ENCODE data around the gene CCDC83.

The CCDC83 gene

GRCh38 chr11:85953491-85954143 lies 98.4 kb downstream of the CCDC83 start:
- DNase-seq (ENCODE audit: low read depth), result no peak
- no peak for TF ChIP-seq MYC (IDR thresholded peaks at IDR 0.05; ENCODE audit: low read depth, low read length)
- no peak overlapping the region for H3K4me3 ChIP-seq (ENCODE audit: low read depth, low read length)

- no peak for DNase-seq (ENCODE audit: low read depth)
- H3K4me3 ChIP-seq (ENCODE audit: low read depth, low read length), result no peak overlapping the region
- TF ChIP-seq POLR2A (IDR thresholded peaks at IDR 0.05; ENCODE audit: extremely low read depth, insufficient read length) (no peak), MAX (IDR thresholded peaks at IDR 0.05; ENCODE audit: low read depth, low read length) (no peak), CTCF (IDR thresholded peaks at IDR 0.05; ENCODE audit: low read depth, low read length) (no peak), MYC (IDR thresholded peaks at IDR 0.05; ENCODE audit: low read depth, low read length) (no peak)
Measured at GRCh38 chr11:85955531-85955930, 100.3 kb downstream of the CCDC83 start.

GRCh38 chr11:85960678-85961077 lies 105.5 kb downstream of the CCDC83 start:
- no peak for TF ChIP-seq POLR2A (IDR thresholded peaks at IDR 0.05; ENCODE audit: extremely low read depth, insufficient read length)
- H3K4me3 ChIP-seq (ENCODE audit: low read depth, low read length), result no peak overlapping the region
- no peak for DNase-seq (ENCODE audit: low read depth)

GRCh38 chr11:85961130-85961529 lies 105.9 kb downstream of the CCDC83 start:
- H3K4me3 ChIP-seq (ENCODE audit: low read depth, low read length), result no peak overlapping the region
- DNase-seq (ENCODE audit: low read depth), result no peak
- TF ChIP-seq MYC (IDR thresholded peaks at IDR 0.05; ENCODE audit: low read depth, low read length), result no peak
- TF ChIP-seq POLR2A (IDR thresholded peaks at IDR 0.05; ENCODE audit: extremely low read depth, insufficient read length), result no peak
- no peak for TF ChIP-seq MAX (IDR thresholded peaks at IDR 0.05; ENCODE audit: low read depth, low read length)
- TF ChIP-seq CTCF (IDR thresholded peaks at IDR 0.05; ENCODE audit: low read depth, low read length), result no peak

- no peak for TF ChIP-seq MAX (IDR thresholded peaks at IDR 0.05; ENCODE audit: low read depth, low read length)
- TF ChIP-seq CTCF (IDR thresholded peaks at IDR 0.05; ENCODE audit: low read depth, low read length), result no peak
- no peak for TF ChIP-seq MYC (IDR thresholded peaks at IDR 0.05; ENCODE audit: low read depth, low read length)
- TF ChIP-seq POLR2A (IDR thresholded peaks at IDR 0.05; ENCODE audit: extremely low read depth, insufficient read length), result no peak
- no peak overlapping the region for H3K4me3 ChIP-seq (ENCODE audit: low read depth, low read length)
- no peak for DNase-seq (ENCODE audit: low read depth)
Measured at GRCh38 chr11:85961930-85962363, 106.8 kb downstream of the CCDC83 start.

- DNase-seq (ENCODE audit: low read depth), result no peak
- TF ChIP-seq MAX (IDR thresholded peaks at IDR 0.05; ENCODE audit: low read depth, low read length) (no peak), POLR2A (IDR thresholded peaks at IDR 0.05; ENCODE audit: extremely low read depth, insufficient read length) (no peak), MYC (IDR thresholded peaks at IDR 0.05; ENCODE audit: low read depth, low read length) (no peak), CTCF (IDR thresholded peaks at IDR 0.05; ENCODE audit: low read depth, low read length) (no peak)
- no peak overlapping the region for H3K4me3 ChIP-seq (ENCODE audit: low read depth, low read length)
Measured at GRCh38 chr11:85965202-85965601, 110.0 kb downstream of the CCDC83 start.

GRCh38 chr11:85967457-85967856 lies 112.3 kb downstream of the CCDC83 start:
- H3K4me3 ChIP-seq (ENCODE audit: low read depth, low read length), result no peak overlapping the region
- DNase-seq (ENCODE audit: low read depth), result no peak
- TF ChIP-seq MAX (IDR thresholded peaks at IDR 0.05; ENCODE audit: low read depth, low read length), result no peak
